ES-I3 (cell line): ENCODE results near the gene IQGAP2.
"Not testable (repeated sequence)": the region's sequence is repeated elsewhere in the genome, so short reads cannot be mapped to it uniquely, and the experiment has no call there.

Experiments used
- H3K36me3 ChIP-seq: 2 replicates; pipeline ENCODE4 v1.6.1; 2013; ENCODE audit warnings: mild to moderate bottlenecking, low read length, control low read depth, moderate library complexity; ENCODE audit not compliant: insufficient read depth
- H3K4me1 ChIP-seq: 2 replicates; pipeline ENCODE4 v1.6.1; 2013; ENCODE audit warnings: mild to moderate bottlenecking, control low read depth, low read length; ENCODE audit not compliant: insufficient read depth
- H3K9ac ChIP-seq: 2 replicates; pipeline ENCODE4 v1.6.1; 2013; ENCODE audit warnings: low read depth, mild to moderate bottlenecking, low read length, moderate library complexity
- H3K9me3 ChIP-seq: 2 replicates; pipeline ENCODE4 v1.6.1; 2013; ENCODE audit warnings: mild to moderate bottlenecking, low read length, moderate library complexity; ENCODE audit not compliant: control insufficient read depth, insufficient read depth

The IQGAP2 gene

DNA sequence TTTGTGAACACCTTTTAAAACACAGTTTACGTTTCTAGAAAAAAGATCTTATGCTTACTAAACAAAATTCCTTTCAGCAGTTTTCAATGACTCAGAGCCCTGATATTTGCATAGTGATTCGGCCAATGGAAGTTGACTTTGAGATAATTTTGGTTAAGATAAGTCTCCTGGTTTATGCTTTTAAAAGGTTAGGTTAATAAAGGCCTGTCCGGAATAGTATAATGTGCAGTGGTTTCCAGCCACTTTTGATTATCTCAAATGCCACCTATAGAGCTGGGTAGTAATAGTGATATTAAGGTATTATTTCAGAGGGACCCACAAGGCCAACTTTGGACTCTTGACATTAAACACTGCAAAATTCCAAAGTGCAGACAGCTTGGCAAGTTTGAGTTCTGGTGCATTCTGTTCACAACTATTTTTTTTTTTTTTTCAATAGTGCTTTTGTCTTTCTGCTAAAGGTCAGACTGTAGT lies 134.0 kb downstream of the IQGAP2 start:
- no peak overlapping the region for H3K9ac ChIP-seq
- H3K4me1 ChIP-seq, result peaks cover 10% of the 10 kb centered on the region
- no peaks in the 10 kb centered on the region for H3K9me3 ChIP-seq
- H3K36me3 ChIP-seq, result no peaks in the 10 kb centered on the region

- H3K9ac ChIP-seq, result no peak overlapping the region
- no peaks in the 10 kb centered on the region for H3K9me3 ChIP-seq
- H3K36me3 ChIP-seq, result no peaks in the 10 kb centered on the region
- peaks cover 5% of the 10 kb centered on the region for H3K4me1 ChIP-seq
Measured at GRCh38 chr5:76542241-76542640, 139.2 kb downstream of the IQGAP2 start.

DNA sequence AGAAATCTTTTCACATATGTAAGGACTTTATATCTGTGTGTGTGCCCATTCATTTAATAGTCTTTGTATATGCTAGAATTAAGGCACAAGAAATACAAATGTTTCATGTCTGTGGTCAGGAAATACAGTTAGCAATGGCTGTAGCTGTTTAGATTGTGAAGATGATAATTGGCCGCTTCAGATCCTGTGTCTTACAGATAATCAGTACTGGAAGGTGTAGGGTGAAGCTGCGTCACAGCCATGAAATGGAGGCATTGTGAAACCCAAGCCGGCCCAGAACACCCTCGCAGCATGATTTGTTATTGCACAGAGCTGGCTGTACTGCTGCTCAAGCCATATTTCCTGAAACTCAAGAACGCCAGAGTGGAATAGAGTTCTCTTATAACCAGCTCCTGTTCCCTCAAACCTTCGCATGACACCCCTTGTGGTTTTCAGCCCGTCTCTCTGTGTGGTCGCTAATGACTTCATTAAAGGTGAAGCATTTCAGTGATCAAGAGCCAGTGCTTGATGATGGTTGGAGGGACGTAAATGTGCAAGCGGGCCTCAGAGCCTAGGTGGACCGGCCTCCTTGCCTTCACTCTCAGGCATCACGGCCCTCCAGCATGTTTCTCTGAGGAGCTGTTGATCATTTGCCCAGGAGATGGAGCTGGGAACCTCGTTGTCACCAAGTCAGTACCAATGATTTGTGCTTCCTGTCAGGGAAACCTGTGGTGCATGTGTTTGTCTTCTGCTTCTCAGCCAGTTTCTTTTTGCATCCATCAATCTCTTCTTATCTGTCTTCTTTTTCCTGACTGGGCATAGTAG lies 140.0 kb downstream of the IQGAP2 start:
- H3K9ac ChIP-seq, result no peak overlapping the region
- peaks cover 5% of the 10 kb centered on the region for H3K4me1 ChIP-seq
- no peaks in the 10 kb centered on the region for H3K36me3 ChIP-seq
- H3K9me3 ChIP-seq, result no peaks in the 10 kb centered on the region

GRCh38 chr5:76544268-76544926 lies 141.3 kb downstream of the IQGAP2 start:
- Histone ChIP-seq H3K36me3 (no peaks in the 10 kb centered on the region), H3K9me3 (no peaks in the 10 kb centered on the region), H3K4me1 (peaks cover 5% of the 10 kb centered on the region), H3K9ac (no peak overlapping the region)

GRCh38 chr5:76545184-76545583 lies 142.1 kb downstream of the IQGAP2 start:
- Histone ChIP-seq H3K4me1 (peaks cover 5% of the 10 kb centered on the region), H3K36me3 (no peaks in the 10 kb centered on the region), H3K9ac (no peak overlapping the region), H3K9me3 (no peaks in the 10 kb centered on the region)

DNA sequence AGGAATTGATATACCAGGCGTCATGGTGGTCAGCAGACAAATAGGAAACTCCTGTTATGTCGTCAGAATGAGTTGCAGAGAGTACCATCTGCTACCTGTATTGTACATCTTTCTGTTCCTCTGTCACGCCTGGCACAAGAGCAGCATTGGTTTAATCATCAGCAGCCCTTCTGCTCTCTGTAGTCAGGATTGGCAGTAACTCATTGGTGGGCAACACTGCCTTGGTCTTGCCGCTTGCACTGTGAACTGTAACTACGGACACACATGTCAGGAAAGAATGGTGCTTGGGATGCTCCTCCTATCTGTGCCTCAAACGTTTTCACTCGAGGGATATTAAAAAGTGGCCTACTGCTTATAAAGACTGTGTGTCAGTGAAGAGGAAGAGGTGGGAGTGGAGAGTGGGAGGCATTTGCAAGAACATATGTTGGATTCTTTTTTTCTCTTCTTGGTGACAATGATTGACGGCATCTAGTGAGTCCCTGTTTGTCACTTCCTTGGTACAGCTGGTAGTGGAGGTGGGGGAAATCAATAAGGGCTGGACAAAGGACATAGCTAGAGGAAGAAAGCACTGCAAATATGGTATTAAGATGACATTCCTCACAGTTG lies 143.5 kb downstream of the IQGAP2 start:
- H3K9ac ChIP-seq, result no peak overlapping the region
- peaks cover 5% of the 10 kb centered on the region for H3K4me1 ChIP-seq
- no peaks in the 10 kb centered on the region for H3K36me3 ChIP-seq
- H3K9me3 ChIP-seq, result no peaks in the 10 kb centered on the region

DNA sequence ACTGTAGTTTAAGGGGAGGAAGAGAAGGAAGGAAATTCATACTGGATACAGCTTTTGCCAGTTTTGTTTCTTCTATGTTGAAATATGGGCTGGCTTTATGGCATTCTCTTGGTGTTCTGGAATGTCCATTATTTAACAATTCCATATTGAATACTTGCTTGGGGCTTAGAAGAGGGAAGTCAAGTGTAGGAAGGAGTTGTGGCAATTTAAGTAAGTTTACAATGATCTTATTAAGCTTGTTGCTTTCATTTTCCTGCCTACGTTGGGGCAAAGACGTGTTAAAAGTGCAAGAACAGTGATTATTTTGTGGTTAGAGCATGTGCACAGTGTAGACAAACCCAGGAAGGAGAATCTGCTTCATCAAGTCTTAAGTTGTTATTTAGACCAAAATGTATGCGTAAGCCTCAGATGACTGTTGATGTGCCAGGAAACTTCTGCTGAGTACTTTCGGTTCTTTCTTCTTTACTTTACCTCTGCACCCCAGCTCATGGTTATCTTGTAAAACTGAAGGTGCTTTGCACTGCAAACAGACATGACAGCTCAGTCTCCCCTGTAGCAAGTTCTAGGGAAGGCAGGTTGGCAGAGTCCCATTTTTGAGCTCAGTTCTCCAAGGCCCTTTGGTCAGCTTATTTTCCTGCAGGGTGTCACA lies 144.3 kb downstream of the IQGAP2 start:
- Histone ChIP-seq H3K36me3 (no peaks in the 10 kb centered on the region), H3K9ac (no peak overlapping the region), H3K4me1 (peaks cover 5% of the 10 kb centered on the region), H3K9me3 (no peaks in the 10 kb centered on the region; the same call in 1 of the 2 replicates)

DNA sequence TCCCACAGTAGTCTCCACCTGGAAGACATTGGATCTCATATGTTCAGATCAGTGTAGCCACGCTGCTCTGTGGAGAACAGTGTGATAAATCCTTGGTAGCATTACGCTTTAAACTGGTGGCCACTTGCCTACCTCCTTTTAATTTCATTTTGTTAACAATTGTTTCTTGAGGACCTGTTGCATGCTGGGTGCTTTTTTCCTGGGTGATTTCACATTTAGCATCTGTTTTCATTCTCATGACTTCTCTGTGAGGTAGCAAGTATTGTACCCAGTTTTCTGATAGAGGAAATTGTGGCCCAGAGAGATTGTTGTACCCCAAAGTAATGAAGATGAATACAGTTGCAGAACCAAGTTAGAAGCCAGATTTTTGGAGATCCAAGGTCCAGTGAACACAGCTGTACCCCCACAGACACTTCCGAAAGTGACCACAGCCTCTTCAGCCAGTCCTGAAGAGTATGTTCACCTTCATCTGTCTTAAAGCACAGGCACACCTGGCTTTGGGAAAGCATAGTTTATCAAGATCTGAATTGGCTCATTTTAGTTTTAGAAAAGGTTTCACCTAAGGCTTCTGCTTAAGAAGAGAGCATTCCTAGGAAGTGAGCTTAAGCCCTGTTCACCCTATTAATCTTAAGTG lies 144.9 kb downstream of the IQGAP2 start:
- Histone ChIP-seq H3K4me1 (peaks cover 5% of the 10 kb centered on the region), H3K9ac (no peak overlapping the region)

DNA sequence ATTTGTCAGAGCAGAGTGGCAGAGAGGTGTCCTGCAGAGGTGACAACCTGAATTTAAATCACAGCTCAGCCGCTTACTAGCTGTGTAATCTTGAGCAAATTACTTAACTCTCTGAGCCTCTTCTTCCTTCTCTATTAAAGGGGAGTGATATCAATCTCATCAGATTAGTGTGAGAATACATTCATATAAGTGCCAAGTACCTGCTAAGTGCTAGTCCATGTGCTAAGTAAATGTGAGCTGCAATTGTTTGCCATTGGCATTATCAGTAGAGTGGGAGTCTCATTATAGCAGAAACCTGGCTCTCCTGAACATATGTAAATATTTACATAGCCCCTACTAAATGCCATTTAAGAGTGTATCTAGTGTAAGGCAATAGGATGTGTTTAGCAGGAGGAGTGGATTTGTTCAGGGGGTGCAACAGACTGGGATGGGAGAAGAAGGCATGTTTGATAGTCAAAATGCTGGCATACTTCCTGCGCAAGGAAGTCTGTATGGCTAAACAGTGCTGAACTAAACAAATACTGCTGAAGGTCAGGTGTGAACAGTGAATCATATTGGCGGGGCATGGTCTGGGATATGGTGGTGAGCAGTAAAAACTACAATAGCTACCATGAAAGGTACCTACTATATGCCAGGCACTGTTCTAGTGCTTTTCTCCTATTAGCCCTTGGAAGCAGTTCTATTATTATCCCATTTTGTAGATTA lies 145.6 kb downstream of the IQGAP2 start:
- no peaks in the 10 kb centered on the region; the same call in none of the 2 replicates for H3K9me3 ChIP-seq
- H3K4me1 ChIP-seq, result peaks cover 5% of the 10 kb centered on the region
- no peaks in the 10 kb centered on the region for H3K36me3 ChIP-seq
- H3K9ac ChIP-seq, result no peak overlapping the region

More for the DNA sequence above, 144.9 kb downstream of the IQGAP2 start:
- Histone ChIP-seq H3K36me3 (no peaks in the 10 kb centered on the region), H3K9me3 (no peaks in the 10 kb centered on the region; the same call in none of the 2 replicates)

GRCh38 chr5:76550881-76551280 lies 147.8 kb downstream of the IQGAP2 start:
- H3K36me3 ChIP-seq, H3K4me1 ChIP-seq, H3K9me3 ChIP-seq, H3K9ac ChIP-seq: not testable (repeated sequence)

GRCh38 chr5:76552546-76552945 lies 149.5 kb downstream of the IQGAP2 start:
- no peaks in the 10 kb centered on the region; the same call in none of the 2 replicates for H3K9me3 ChIP-seq
- no peak overlapping the region for H3K9ac ChIP-seq
- no peaks in the 10 kb centered on the region for H3K4me1 ChIP-seq
- no peaks in the 10 kb centered on the region for H3K36me3 ChIP-seq

DNA sequence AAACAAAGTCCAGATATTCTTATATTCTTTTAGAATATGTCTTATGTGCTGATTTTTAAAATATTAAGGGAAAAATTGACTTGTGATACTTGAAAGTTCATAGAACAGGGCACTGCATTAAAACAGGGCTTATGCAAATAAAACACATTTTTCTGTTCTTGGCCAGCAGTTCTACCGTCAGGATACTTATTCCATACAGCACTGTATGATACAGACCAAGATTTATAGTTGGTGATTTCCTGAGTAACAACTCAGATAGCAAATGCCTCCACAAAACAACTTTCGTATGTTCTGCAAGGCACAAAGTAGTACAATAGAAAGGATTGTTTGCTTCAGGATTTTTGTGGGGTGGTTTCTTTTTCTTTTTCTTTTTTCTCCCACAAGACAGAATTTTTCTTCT lies 150.2 kb downstream of the IQGAP2 start:
- Histone ChIP-seq H3K36me3 (no peaks in the 10 kb centered on the region), H3K9ac (no peak overlapping the region), H3K9me3 (no peaks in the 10 kb centered on the region; the same call in none of the 2 replicates)

GRCh38 chr5:76555114-76555513 lies 152.0 kb downstream of the IQGAP2 start:
- Histone ChIP-seq H3K9ac (no peak overlapping the region), H3K9me3 (no peaks in the 10 kb centered on the region; the same call in none of the 2 replicates), H3K36me3 (no peaks in the 10 kb centered on the region), H3K4me1 (no peaks in the 10 kb centered on the region)

More for the DNA sequence above, 150.2 kb downstream of the IQGAP2 start:
- no peaks in the 10 kb centered on the region for H3K4me1 ChIP-seq
